H1 (cell line): ENCODE data around the gene TNFSF12. TPM values are rescaled to one million over a fixed set of nuclear protein-coding genes. Genes with fewer than 3 reads are reported as not detected.

ENCODE experiments used
- ASH2L ChIP-seq: fragments of 200-600, 300-600 bp; sonication (generic); IDR thresholded peaks from one replicate; pipeline ENCODE4 v1.7.1; 2017; ENCODE audit warnings: low read length
- CBX5 ChIP-seq: fragments of 300-800, 300-1000 bp; sonication (generic); IDR thresholded peaks from 2 replicates; pipeline ENCODE4 v1.7.1; 2016; ENCODE audit warnings: antibody characterized with exemption, low read length, low read depth
- CBX8 ChIP-seq: fragments of 300-800, 300-1000 bp; sonication (generic); IDR thresholded peaks from 2 replicates; pipeline ENCODE4 v1.7.1; 2016; ENCODE audit warnings: low read depth, low read length, borderline replicate concordance
- RXRA ChIP-seq: IDR thresholded peaks from 2 replicates; pipeline ENCODE4 v1.6.1; 2011; ENCODE audit warnings: low read depth, mild to moderate bottlenecking, low read length, moderate library complexity; ENCODE audit not compliant: insufficient read depth
- TBP ChIP-seq: IDR thresholded peaks from 2 replicates; pipeline ENCODE4 v1.6.1; 2011; ENCODE audit warnings: low read depth, low read length, improper control_type of control experiment
- TEAD4 ChIP-seq: IDR thresholded peaks from 2 replicates; pipeline ENCODE4 v1.6.1; 2012; ENCODE audit warnings: low read depth, low read length, inconsistent platforms, mixed read lengths
- polyA plus RNA-seq, 7 experiments: library from polyadenylated mRNA; depleted of rRNA in 3 of 7; stranded (reverse) in 5 of 7; unstranded in 2 of 7; fragments of >200 nt in 5 of 7; fragments of 200-250 nt in 2 of 7; gene quantifications; 1 replicate in 5 of 7; 2 replicates in 1 of 7; 4 replicates in 1 of 7; pipeline versions ENCODE4 v1.2.1 to v1.2.3, GENCODE V29; 2011 to 2013; ENCODE audit warnings: missing spikeins in 2 of 7, mixed read lengths in 2 of 7
- total RNA-seq: library from RNA; stranded (reverse); fragmentation: NEBNext Ultra II Directional; extraction: Animal tissue kit (Norgen Biotek cat#: 25700); gene quantifications from 2 replicates; pipeline ENCODE4 v1.2.1, GENCODE V29; 2021

Gene TNFSF12
- total and polyA plus RNA-seq, 2 of the 8 experiments (the other 6 are each of a cell fraction or from before 2014, with no cell fraction given): 7.2 to 9.6 TPM

GRCh38 chr17:7573324-7574080, 24.6 kb downstream of the TNFSF12 start (continued):
- TF ChIP-seq CBX8 (no peak), RXRA (no peak), TEAD4 (no peak), TBP (peak; percentile 80; the same call in 1 of the 2 replicates), ASH2L (peak; percentile 8), CBX5 (no peak)
